ENCODE measurements around the gene ZNF469.
"Not testable (repeated sequence)": the region's sequence is repeated elsewhere in the genome, so short reads cannot be mapped to it uniquely, and the experiment has no call there.

ZNF469 gene

GRCh38 chr16:88395669-88396584, 13.2 kb downstream of the ZNF469 start:
- no peak for DNase-seq

- no peak for DNase-seq
These were observed 15.6 kb downstream of the ZNF469 start for GRCh38 chr16:88398170-88398873.

- DNase-seq: no peak
These were observed 16.1 kb downstream of the ZNF469 start for GRCh38 chr16:88398874-88399178.

GRCh38 chr16:88400186-88400585, 17.4 kb downstream of the ZNF469 start:
- no peak for DNase-seq

GRCh38 chr16:88401604-88402246, 19.0 kb downstream of the ZNF469 start:
- DNase-seq: no peak

- DNase-seq: no peak
These were observed 19.9 kb downstream of the ZNF469 start for GRCh38 chr16:88402551-88403240.

GRCh38 chr16:88403794-88404581, 21.2 kb downstream of the ZNF469 start:
- DNase-seq: no peak

GRCh38 chr16:88404769-88405168, 22.0 kb downstream of the ZNF469 start:
- no peak for DNase-seq

- DNase-seq: no peak
These were observed 22.7 kb downstream of the ZNF469 start for GRCh38 chr16:88405216-88406060.

- no peak for DNase-seq
These were observed 23.6 kb downstream of the ZNF469 start for GRCh38 chr16:88406096-88407041.

GRCh38 chr16:88407042-88407420, 24.3 kb downstream of the ZNF469 start:
- DNase-seq: no peak

- DNase-seq: no peak
These were observed 25.0 kb downstream of the ZNF469 start for GRCh38 chr16:88407807-88408206.

GRCh38 chr16:88408561-88409142, 25.9 kb downstream of the ZNF469 start:
- DNase-seq: no peak

- no peak for DNase-seq
These were observed 26.7 kb downstream of the ZNF469 start for GRCh38 chr16:88409296-88410065.

GRCh38 chr16:88410297-88410968, 27.7 kb downstream of the ZNF469 start:
- DNase-seq: not testable (repeated sequence)

- no peak for DNase-seq
These were observed 29.3 kb downstream of the ZNF469 start for GRCh38 chr16:88411951-88412576.

GRCh38 chr16:88412766-88413165, 30.0 kb downstream of the ZNF469 start:
- DNase-seq: no peak

- no peak for DNase-seq
These were observed 30.5 kb downstream of the ZNF469 start for GRCh38 chr16:88413231-88413630.

All from activated naive CD4-positive, alpha-beta T cell treated with Interleukin-2 at 50 U/mL for 16 hours (primary cell).